Esophagus mucosa (tissue), 1 donor: ENCODE measurements around the gene SCN4A. TPM values are rescaled to one million over a fixed set of nuclear protein-coding genes. Genes with fewer than 3 reads are reported as not detected.
"Not testable (repeated sequence)": the region's sequence is repeated elsewhere in the genome, so short reads cannot be mapped to it uniquely, and the experiment has no call there.

ENCODE experiments used
- ATAC-seq: fragments of 200-7000 bp; cut with Tn5 transposase; one replicate; pipeline ENCODE4 v1.9.1; 2020
- total RNA-seq: library from RNA; stranded (reverse); gene quantifications from one replicate; pipeline ENCODE4 v1.2.4, GENCODE V29; 2023
- donor health status: DM: yes; HTN: yes; CAD: no.

The SCN4A gene
- total RNA-seq, 1 donor from 2014 or later: 0.12 TPM

GRCh38 chr17:63933598-63933997, 39.1 kb downstream of the SCN4A start:
- ATAC-seq: no peak

- ATAC-seq: no peak
These were observed 40.0 kb downstream of the SCN4A start for GRCh38 chr17:63932721-63933120.

GRCh38 chr17:63931981-63932561, 40.6 kb downstream of the SCN4A start, which contains the start of gene CD79B:
Gene CD79B (minus strand): TSS chr17:63932331. CDS start chr17:63932261, 70 bp downstream.
- peak; percentile 31 for ATAC-seq

- peak; percentile 63 for ATAC-seq
These were observed 41.7 kb downstream of the SCN4A start for GRCh38 chr17:63930951-63931575.

GRCh38 chr17:63929860-63930766, 42.6 kb downstream of the SCN4A start:
- ATAC-seq: peak; percentile 20

- ATAC-seq: no peak
These were observed 43.6 kb downstream of the SCN4A start for GRCh38 chr17:63928966-63929695.

GRCh38 chr17:63928172-63928666, 44.5 kb downstream of the SCN4A start:
- no peak for ATAC-seq

GRCh38 chr17:63927464-63928171, 45.1 kb downstream of the SCN4A start:
- ATAC-seq: no peak

- no peak for ATAC-seq
These were observed 46.6 kb downstream of the SCN4A start for GRCh38 chr17:63926164-63926563.

GRCh38 chr17:63925615-63926014, 47.1 kb downstream of the SCN4A start:
- ATAC-seq: no peak

GRCh38 chr17:63922402-63922801, 50.3 kb downstream of the SCN4A start:
- ATAC-seq: peak; percentile 24

GRCh38 chr17:63920779-63921178, 51.9 kb downstream of the SCN4A start:
- ATAC-seq: not testable (repeated sequence)

- not testable (repeated sequence) for ATAC-seq
These were observed 52.7 kb downstream of the SCN4A start for GRCh38 chr17:63920050-63920449.

GRCh38 chr17:63919311-63919723, 53.4 kb downstream of the SCN4A start:
- ATAC-seq: peak; percentile 84

- not testable (repeated sequence) for ATAC-seq
These were observed 53.9 kb downstream of the SCN4A start, which contains the start of gene GH1 for GRCh38 chr17:63918789-63919305. Gene GH1 (minus strand): TSS chr17:63918839. CDS start chr17:63918776, 63 bp downstream.

- ATAC-seq: no peak
These were observed 54.4 kb downstream of the SCN4A start for GRCh38 chr17:63918305-63918704.

- ATAC-seq: no peak
These were observed 55.1 kb downstream of the SCN4A start for GRCh38 chr17:63917646-63918045.

- not testable (repeated sequence) for ATAC-seq
These were observed 55.5 kb downstream of the SCN4A start for GRCh38 chr17:63917206-63917605.

GRCh38 chr17:63916566-63917185, 56.0 kb downstream of the SCN4A start:
- ATAC-seq: peak; percentile 26

- ATAC-seq: not testable (repeated sequence)
These were observed 57.0 kb downstream of the SCN4A start for GRCh38 chr17:63915753-63916152.

GRCh38 chr17:63914471-63914870, 58.2 kb downstream of the SCN4A start:
- ATAC-seq: no peak
